ENCODE data around the gene HMGB3. TPM values are rescaled to one million over a fixed set of nuclear protein-coding genes. Genes with fewer than 3 reads are reported as not detected.

HMGB3 gene
- total RNA-seq, 1 experiment from 2014 or later, result 373 TPM

GRCh38 chrX:151009582-151009981 is 26.4 kb downstream of the HMGB3 start:
- WGBS (ENCODE audit: extremely low coverage, insufficient read length, low lambda C conversion rate), result no CpG with 5 or more reads among the region's 2 CpGs
- Histone ChIP-seq H4K20me1 (ENCODE audit: control insufficient read depth, insufficient read depth, insufficient read length) (no peaks in the 10 kb centered on the region), H4K5ac (ENCODE audit: insufficient read length, low read depth, low read length) (no peak overlapping the region), H3T11ph (ENCODE audit: low read length) (no peak overlapping the region), H3K56ac (ENCODE audit: insufficient read length, low read depth, low read length) (no peak overlapping the region), H3K18ac (ENCODE audit: insufficient read length, low read depth, low read length) (no peak overlapping the region), H2BK120ac (ENCODE audit: low read depth, low read length, poor library complexity, severe bottlenecking) (no peak overlapping the region), H3K4ac (ENCODE audit: low read depth, low read length) (no peak overlapping the region), H3K27ac (ENCODE audit: insufficient read length, low read depth, low read length) (no peak overlapping the region), H3K9ac (ENCODE audit: extremely low read depth, insufficient read length, low read length) (no peak overlapping the region), H3K79me2 (ENCODE audit: insufficient read depth, low read length) (no peaks in the 10 kb centered on the region), H2AK5ac (ENCODE audit: insufficient read length, low read length) (no peak overlapping the region), H3K9me3 (ENCODE audit: control insufficient read depth, low read depth, low read length) (no peaks in the 10 kb centered on the region), H3K23ac (ENCODE audit: insufficient read length, low read depth, low read length) (no peak overlapping the region), H3K4me1 (ENCODE audit: insufficient read depth, low read length) (no peaks in the 10 kb centered on the region), H3K23me2 (ENCODE audit: insufficient read length, low read depth, low read length, poor library complexity, severe bottlenecking) (no peaks in the 10 kb centered on the region), H2BK15ac (ENCODE audit: low read depth, low read length) (no peak overlapping the region), H3K79me1 (ENCODE audit: insufficient read depth, low read depth, low read length, poor library complexity, severe bottlenecking) (no peaks in the 10 kb centered on the region), H4K8ac (replicated peaks; ENCODE audit: insufficient read length, low read depth, low read length) (no peak overlapping the region), H2BK5ac (ENCODE audit: insufficient read length, low read length) (no peak overlapping the region), H3K27me3 (ENCODE audit: insufficient read depth, low read length) (no peaks in the 10 kb centered on the region), H3K4me2 (ENCODE audit: insufficient read depth, insufficient read length, low read length) (no peak overlapping the region), H2AFZ (ENCODE audit: low read length) (no peak overlapping the region), H3K14ac (ENCODE audit: insufficient read depth, low read length) (no peak overlapping the region), H4K91ac (ENCODE audit: insufficient read length, low read depth, low read length) (no peak overlapping the region), H2BK12ac (ENCODE audit: insufficient read length, low read depth, low read length) (no peak overlapping the region), H2BK20ac (ENCODE audit: low read depth, low read length, poor library complexity, severe bottlenecking) (no peak overlapping the region)
- Mint-ChIP-seq H3K27me3 (ENCODE audit: low read depth) (no peaks in the 10 kb centered on the region), H3K4me1 (no peaks in the 10 kb centered on the region), H3K9me3 (peaks cover 68 to 73% of the 10 kb centered on the region in 2 experiments), H3K4me3 (no peak overlapping the region), H3K36me3 (ENCODE audit: insufficient read depth in 1 of 3, low read depth in 3 of 3) (peaks cover 0 to 15% (median 11%) of the 10 kb centered on the region in 3 experiments; a peak in 5 of 7 replicates), H3K27ac (no peak overlapping the region)
- TF ChIP-seq, protein P1, sequence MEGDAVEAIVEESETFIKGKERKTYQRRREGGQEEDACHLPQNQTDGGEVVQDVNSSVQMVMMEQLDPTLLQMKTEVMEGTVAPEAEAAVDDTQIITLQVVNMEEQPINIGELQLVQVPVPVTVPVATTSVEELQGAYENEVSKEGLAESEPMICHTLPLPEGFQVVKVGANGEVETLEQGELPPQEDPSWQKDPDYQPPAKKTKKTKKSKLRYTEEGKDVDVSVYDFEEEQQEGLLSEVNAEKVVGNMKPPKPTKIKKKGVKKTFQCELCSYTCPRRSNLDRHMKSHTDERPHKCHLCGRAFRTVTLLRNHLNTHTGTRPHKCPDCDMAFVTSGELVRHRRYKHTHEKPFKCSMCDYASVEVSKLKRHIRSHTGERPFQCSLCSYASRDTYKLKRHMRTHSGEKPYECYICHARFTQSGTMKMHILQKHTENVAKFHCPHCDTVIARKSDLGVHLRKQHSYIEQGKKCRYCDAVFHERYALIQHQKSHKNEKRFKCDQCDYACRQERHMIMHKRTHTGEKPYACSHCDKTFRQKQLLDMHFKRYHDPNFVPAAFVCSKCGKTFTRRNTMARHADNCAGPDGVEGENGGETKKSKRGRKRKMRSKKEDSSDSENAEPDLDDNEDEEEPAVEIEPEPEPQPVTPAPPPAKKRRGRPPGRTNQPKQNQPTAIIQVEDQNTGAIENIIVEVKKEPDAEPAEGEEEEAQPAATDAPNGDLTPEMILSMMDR (conservative IDR thresholded peaks at IDR 0.05), result no peak
- no peak for DNase-seq
